IMR-90 (cell line): ENCODE results near the gene HDAC9. TPM values are rescaled to one million over a fixed set of nuclear protein-coding genes. Genes with fewer than 3 reads are reported as not detected.

Experiments
- ATAC-seq: fragments of 200-7000 bp; cut with Tn5 transposase; 2 replicates; pipeline ENCODE4 v1.9.1; 2020; ENCODE audit warnings: low read depth, mild to moderate bottlenecking, moderate library complexity
- BruUV-seq: library from RNA; stranded (reverse); fragments of 400-500 nt; replicated peaks from 2 replicates; lab custom pipeline; 2021; lab: Mats Ljungman, UMichigan
- CTCF ChIA-PET: fragments of 300-600 bp; formaldehyde crosslinking; extraction: SDS; loops from one replicate; lab custom pipeline; 2021; ENCODE audit warnings: antibody characterized with exemption; lab: Yijun Ruan, JAX
- POLR2A ChIA-PET: fragments of 300-600 bp; sonication (Branson Sonifier 250); formaldehyde crosslinking; loops from one replicate; lab custom pipeline; 2022; ENCODE audit warnings: antibody characterized with exemption; ENCODE audit not compliant: unreplicated experiment; lab: Charles Lee
- DNase-seq: peaks from one replicate; pipeline ENCODE4 v3.0.0; 2013
- H2AFZ ChIP-seq: replicated peaks from 2 replicates; pipeline ENCODE3; 2013; ENCODE audit warnings: low read length, mild to moderate bottlenecking; ENCODE audit not compliant: poor library complexity
- H2AK5ac ChIP-seq: 2 replicates; pipeline ENCODE4 v1.6.1; 2013; ENCODE audit warnings: low read depth, low read length, inconsistent platforms
- H2AK9ac ChIP-seq: replicated peaks from 2 replicates; pipeline ENCODE3; 2013; ENCODE audit warnings: mild to moderate bottlenecking, low read depth, low read length, moderate library complexity; ENCODE audit not compliant: poor library complexity
- H2BK120ac ChIP-seq: 2 replicates; pipeline ENCODE4 v1.6.1; 2013; ENCODE audit warnings: low read depth, low read length, inconsistent platforms
- H2BK15ac ChIP-seq: 3 replicates; pipeline ENCODE4 v1.6.1; 2013; ENCODE audit warnings: low read depth, low read length, inconsistent platforms
- H2BK20ac ChIP-seq: 2 replicates; pipeline ENCODE4 v1.6.1; 2013; ENCODE audit warnings: low read depth, mild to moderate bottlenecking, inconsistent platforms, low read length, moderate library complexity
- H2BK5ac ChIP-seq: 2 replicates; pipeline ENCODE4 v1.6.1; 2013; ENCODE audit warnings: mild to moderate bottlenecking, low read depth, low read length, inconsistent platforms; ENCODE audit not compliant: poor library complexity, severe bottlenecking
- H3K14ac ChIP-seq: replicated peaks from 2 replicates; pipeline ENCODE4 v1.6.1; 2013; ENCODE audit warnings: low read depth, low read length, inconsistent platforms
- H3K18ac ChIP-seq: 2 replicates; pipeline ENCODE4 v1.6.1; 2013; ENCODE audit warnings: low read depth, low read length, control low read depth
- H3K23ac ChIP-seq: 2 replicates; pipeline ENCODE4 v1.6.1; 2013; ENCODE audit warnings: low read depth, low read length, inconsistent platforms
- H3K27ac ChIP-seq: 2 replicates; pipeline ENCODE4 v1.5.1; 2013; ENCODE audit warnings: mild to moderate bottlenecking, control low read depth, low read length; ENCODE audit not compliant: insufficient read depth
- H3K27me3 ChIP-seq: 2 replicates; pipeline ENCODE4 v1.6.1; 2013; ENCODE audit warnings: low read length; ENCODE audit not compliant: control insufficient read depth, insufficient read depth
- H3K36me3 ChIP-seq: 2 replicates; pipeline ENCODE4 v1.6.1; 2013; ENCODE audit warnings: low read length, mixed read lengths; ENCODE audit not compliant: control insufficient read depth, insufficient read depth
- H3K4ac ChIP-seq: 2 replicates; pipeline ENCODE4 v1.6.1; 2013; ENCODE audit warnings: low read depth, low read length, inconsistent platforms
- H3K4me1 ChIP-seq: 2 replicates; pipeline ENCODE4 v1.6.1; 2013; ENCODE audit warnings: low read length, mixed read lengths; ENCODE audit not compliant: control insufficient read depth, insufficient read depth
- H3K4me2 ChIP-seq: 2 replicates; pipeline ENCODE4 v1.6.1; 2013; ENCODE audit warnings: low read depth, mild to moderate bottlenecking, control low read depth, low read length, moderate library complexity
- H3K4me3 ChIP-seq: 2 replicates; pipeline ENCODE4 v1.5.1; 2013; ENCODE audit warnings: low read depth, mild to moderate bottlenecking, control low read depth, low read length, moderate library complexity; ENCODE audit not compliant: insufficient read depth
- H3K56ac ChIP-seq: 2 replicates; pipeline ENCODE4 v1.6.1; 2013; ENCODE audit warnings: low read length, inconsistent platforms; ENCODE audit not compliant: insufficient read depth; ENCODE audit errors: extremely low read depth
- H3K79me1 ChIP-seq, 2 experiments: 2 replicates each; pipeline ENCODE4 v1.6.1; 2013; ENCODE audit warnings: low read length in 2 of 2, inconsistent platforms in 1 of 2, low read depth in 1 of 2
- H3K9ac ChIP-seq: 2 replicates; pipeline ENCODE4 v1.6.1; 2013; ENCODE audit warnings: low read depth, low read length, control low read depth
- H3K9me1 ChIP-seq: 2 replicates; pipeline ENCODE4 v1.6.1; 2013; ENCODE audit warnings: low read length, inconsistent platforms; ENCODE audit not compliant: insufficient read depth
- H3K9me3 ChIP-seq: 2 replicates; pipeline ENCODE4 v1.6.1; 2013; ENCODE audit warnings: low read length; ENCODE audit not compliant: control insufficient read depth, insufficient read depth
- H4K20me1 ChIP-seq: 2 replicates; pipeline ENCODE4 v1.6.1; 2013; ENCODE audit warnings: low read length, inconsistent platforms; ENCODE audit not compliant: insufficient read depth
- H4K5ac ChIP-seq: 2 replicates; pipeline ENCODE4 v1.6.1; 2013; ENCODE audit warnings: mild to moderate bottlenecking, low read depth, low read length, control low read depth
- H4K8ac ChIP-seq, 2 experiments: 2 replicates each; pipeline ENCODE4 v1.6.1; 2013; ENCODE audit warnings: low read depth in 2 of 2, low read length in 2 of 2, control low read depth in 1 of 2, inconsistent platforms in 1 of 2
- H4K91ac ChIP-seq: 2 replicates; pipeline ENCODE4 v1.6.1; 2013; ENCODE audit warnings: low read depth, low read length, inconsistent platforms; ENCODE audit not compliant: insufficient read depth
- BHLHE40 ChIP-seq: fragments of 150-350 bp; IDR thresholded peaks from 2 replicates; pipeline ENCODE4 v1.6.1; 2016; ENCODE audit warnings: mild to moderate bottlenecking, low read depth, low read length
- CEBPB ChIP-seq: IDR thresholded peaks from 2 replicates; pipeline ENCODE4 v1.6.1; 2012; ENCODE audit warnings: low read depth, low read length, improper control_type of control experiment
- CHD1 ChIP-seq: IDR thresholded peaks from 2 replicates; pipeline ENCODE4 v1.6.1; 2012; ENCODE audit warnings: low read depth, low read length, improper control_type of control experiment
- FOS ChIP-seq: fragments of 150-350 bp; IDR thresholded peaks from 2 replicates; pipeline ENCODE4 v1.6.1; 2016; ENCODE audit warnings: low read depth, low read length
- MAFK ChIP-seq: IDR thresholded peaks from 2 replicates; pipeline ENCODE4 v1.6.1; 2012; ENCODE audit warnings: low read depth, low read length, improper control_type of control experiment
- MAZ ChIP-seq: IDR thresholded peaks from 2 replicates; pipeline ENCODE4 v1.6.1; 2012; ENCODE audit warnings: low read depth, mild to moderate bottlenecking, low read length, improper control_type of control experiment, moderate library complexity, borderline replicate concordance
- MXI1 ChIP-seq: IDR thresholded peaks from 2 replicates; pipeline ENCODE4 v1.6.1; 2012; ENCODE audit warnings: low read depth, mild to moderate bottlenecking, low read length, moderate library complexity, borderline replicate concordance
- NFE2L2 ChIP-seq: fragments of 150-350 bp; IDR thresholded peaks from 2 replicates; pipeline ENCODE4 v1.6.1; 2016; ENCODE audit warnings: low read depth, mild to moderate bottlenecking, low read length
- POLR2A ChIP-seq: IDR thresholded peaks from 2 replicates; pipeline ENCODE4 v1.6.1; 2012; ENCODE audit warnings: mild to moderate bottlenecking, low read depth, low read length
- RAD21 ChIP-seq: IDR thresholded peaks from 2 replicates; pipeline ENCODE4 v1.6.1; 2012; ENCODE audit warnings: low read length, improper control_type of control experiment
- RCOR1 ChIP-seq: IDR thresholded peaks from 2 replicates; pipeline ENCODE4 v1.6.1; 2012; ENCODE audit warnings: mild to moderate bottlenecking, low read length, improper control_type of control experiment; ENCODE audit not compliant: insufficient replicate concordance
- RFX5 ChIP-seq: IDR thresholded peaks from 2 replicates; pipeline ENCODE4 v1.8.0; 2012; ENCODE audit warnings: low read depth, mild to moderate bottlenecking, low read length, moderate library complexity
- SMC3 ChIP-seq: fragments of 150-350 bp; IDR thresholded peaks from 2 replicates; pipeline ENCODE4 v1.6.1; 2016; ENCODE audit warnings: low read depth, mild to moderate bottlenecking, antibody characterized with exemption, low read length, moderate library complexity
- WGBS, 2 experiments: methylation state at CpG; one replicate each; pipeline versions ENCODE4 v1.1.5 to v1.1.7; 2013; ENCODE audit warnings: missing lambda C conversion rate in 2 of 2; ENCODE audit not compliant: insufficient read length in 1 of 2; ENCODE audit errors: extremely low coverage in 2 of 2; 5-methylcytosine and 5-hydroxymethylcytosine counted together
- dilution Hi-C: fragments of 300-500 bp; cut with HindIII; formaldehyde crosslinking; loops from one replicate; pipeline ENCODE4 v1.14.3; 2018; ENCODE audit warnings: low sequenced_read_pairs; ENCODE audit not compliant: unreplicated experiment
- in situ Hi-C: fragments of 300-500 bp; cut with MboI; formaldehyde crosslinking; loops from 3 replicates; pipeline ENCODE4 v1.14.3; 2019; ENCODE audit warnings: low sequenced_read_pairs, inconsistent platforms, mixed read lengths
- intact Hi-C: fragments of 100-400 bp; cut with micrococcal nuclease; formaldehyde crosslinking; loops from 2 replicates; pipeline ENCODE4 v1.10.0; 2022
- polyA plus RNA-seq, 3 experiments: library from polyadenylated mRNA; depleted of rRNA; stranded (reverse); fragments of >200 nt; gene quantifications; 2 replicates each; pipeline ENCODE4 v1.2.3, GENCODE V29; 2012; ENCODE audit warnings: low replicate concordance in 1 of 3
- total RNA-seq: library from RNA; depleted of rRNA; stranded (reverse); fragments of >200 nt; gene quantifications from 2 replicates; pipeline ENCODE4 v1.2.3, GENCODE V29; 2012
- TF ChIP-seq, protein P1 (sequence below): fragments of 150-350 bp; IDR thresholded peaks from 2 replicates; pipeline ENCODE4 v1.6.1; 2016; ENCODE audit warnings: low read depth, mild to moderate bottlenecking, low read length, moderate library complexity, borderline replicate concordance
- TF ChIP-seq, protein P2 (sequence below): fragments of 150-350 bp; IDR thresholded peaks from 2 replicates; pipeline ENCODE4 v1.6.1; 2017; ENCODE audit warnings: mild to moderate bottlenecking, antibody characterized with exemption, low read length, low read depth
- TF ChIP-seq, protein P3 (sequence below): conservative IDR thresholded peaks from 2 replicates; pipeline ENCODE4 v1.5.1; 2012; ENCODE audit warnings: mild to moderate bottlenecking, low read depth, low read length, improper control_type of control experiment

HDAC9 gene
- total and polyA plus RNA-seq, 2 of the 4 experiments (the other 2 are of a cell fraction), result 4.3 to 24.7 TPM

DNA sequence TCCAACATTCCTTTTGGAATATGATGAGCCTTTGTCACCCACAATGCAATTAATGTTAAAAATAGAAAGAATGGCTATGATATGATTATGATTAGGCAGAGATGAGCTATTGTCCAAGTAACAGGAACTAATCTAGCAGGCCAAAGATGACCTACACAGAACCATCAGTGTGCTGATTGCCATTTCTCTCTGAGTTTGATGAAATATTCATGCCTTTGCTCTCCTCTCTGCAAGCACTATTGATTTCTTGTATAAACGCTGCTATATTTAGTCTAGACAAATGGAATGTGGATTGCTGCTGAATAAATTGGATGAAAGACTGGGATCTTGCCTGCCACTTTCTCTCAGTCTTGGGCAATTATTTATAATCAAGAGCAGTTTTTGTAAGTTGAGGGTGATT, 85.4 kb downstream of the HDAC9 start:
- H3K27ac ChIP-seq, result no peak overlapping the region
- dilution Hi-C loops, result no loop called here
- ATAC-seq, result no peak

More for the DNA sequence above, 85.4 kb downstream of the HDAC9 start:
- H3K4ac ChIP-seq, result no peak overlapping the region
- no peaks in the 10 kb centered on the region for H3K9me1 ChIP-seq
- no peak overlapping the region for H2AK5ac ChIP-seq
- H4K91ac ChIP-seq, result no peak overlapping the region
- H2BK120ac ChIP-seq, result no peak overlapping the region
- no peaks in the 10 kb centered on the region for H3K9me3 ChIP-seq
- no peaks in the 10 kb centered on the region; the same call in 1 of the 2 replicates for H3K4me1 ChIP-seq
- no peaks in the 10 kb centered on the region for H3K27me3 ChIP-seq
- in situ Hi-C loops, result no loop called here
- no peak overlapping the region for H3K4me2 ChIP-seq
- H3K56ac ChIP-seq, result no peak overlapping the region
- no peak overlapping the region for H2BK5ac ChIP-seq
- H3K4me3 ChIP-seq, result no peak overlapping the region
- H2AK9ac ChIP-seq, result no peak overlapping the region
- H4K8ac ChIP-seq, result no peak overlapping the region
- no peak for DNase-seq
- no peak overlapping the region for H2BK20ac ChIP-seq
- H3K79me1 ChIP-seq, result no peaks in the 10 kb centered on the region
- no peak overlapping the region for H2BK15ac ChIP-seq
- H4K5ac ChIP-seq, result no peak overlapping the region
- CTCF ChIA-PET, result no interaction called here
- no peak overlapping the region for H3K9ac ChIP-seq
- no peak overlapping the region for H3K23ac ChIP-seq
- H2AFZ ChIP-seq, result no peak overlapping the region
- H4K20me1 ChIP-seq, result no peaks in the 10 kb centered on the region
- no CpG with 5 or more reads among the region's 1 CpG for WGBS, 2 experiments
- no peaks in the 10 kb centered on the region for H3K36me3 ChIP-seq
- no TSS peak for BruUV-seq
- POLR2A ChIA-PET, result interaction anchor here (0.6 kb wide), 1 partner anchor 61 kb away, joined by 3 read pairs; no protein-coding TSS in a partner anchor
- TF ChIP-seq, protein P1, sequence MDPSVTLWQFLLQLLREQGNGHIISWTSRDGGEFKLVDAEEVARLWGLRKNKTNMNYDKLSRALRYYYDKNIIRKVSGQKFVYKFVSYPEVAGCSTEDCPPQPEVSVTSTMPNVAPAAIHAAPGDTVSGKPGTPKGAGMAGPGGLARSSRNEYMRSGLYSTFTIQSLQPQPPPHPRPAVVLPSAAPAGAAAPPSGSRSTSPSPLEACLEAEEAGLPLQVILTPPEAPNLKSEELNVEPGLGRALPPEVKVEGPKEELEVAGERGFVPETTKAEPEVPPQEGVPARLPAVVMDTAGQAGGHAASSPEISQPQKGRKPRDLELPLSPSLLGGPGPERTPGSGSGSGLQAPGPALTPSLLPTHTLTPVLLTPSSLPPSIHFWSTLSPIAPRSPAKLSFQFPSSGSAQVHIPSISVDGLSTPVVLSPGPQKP, result no peak
- TF ChIP-seq RAD21 (no peak), CEBPB (no peak), CHD1 (no peak), SMC3 (no peak), MAFK (no peak), RFX5 (no peak), FOS (no peak), RCOR1 (no peak), MAZ (no peak), NFE2L2 (no peak), MXI1 (no peak), BHLHE40 (no peak), POLR2A (no peak)
- TF ChIP-seq, protein P2, sequence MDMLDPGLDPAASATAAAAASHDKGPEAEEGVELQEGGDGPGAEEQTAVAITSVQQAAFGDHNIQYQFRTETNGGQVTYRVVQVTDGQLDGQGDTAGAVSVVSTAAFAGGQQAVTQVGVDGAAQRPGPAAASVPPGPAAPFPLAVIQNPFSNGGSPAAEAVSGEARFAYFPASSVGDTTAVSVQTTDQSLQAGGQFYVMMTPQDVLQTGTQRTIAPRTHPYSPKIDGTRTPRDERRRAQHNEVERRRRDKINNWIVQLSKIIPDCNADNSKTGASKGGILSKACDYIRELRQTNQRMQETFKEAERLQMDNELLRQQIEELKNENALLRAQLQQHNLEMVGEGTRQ, result no peak
- TF ChIP-seq, protein P3, sequence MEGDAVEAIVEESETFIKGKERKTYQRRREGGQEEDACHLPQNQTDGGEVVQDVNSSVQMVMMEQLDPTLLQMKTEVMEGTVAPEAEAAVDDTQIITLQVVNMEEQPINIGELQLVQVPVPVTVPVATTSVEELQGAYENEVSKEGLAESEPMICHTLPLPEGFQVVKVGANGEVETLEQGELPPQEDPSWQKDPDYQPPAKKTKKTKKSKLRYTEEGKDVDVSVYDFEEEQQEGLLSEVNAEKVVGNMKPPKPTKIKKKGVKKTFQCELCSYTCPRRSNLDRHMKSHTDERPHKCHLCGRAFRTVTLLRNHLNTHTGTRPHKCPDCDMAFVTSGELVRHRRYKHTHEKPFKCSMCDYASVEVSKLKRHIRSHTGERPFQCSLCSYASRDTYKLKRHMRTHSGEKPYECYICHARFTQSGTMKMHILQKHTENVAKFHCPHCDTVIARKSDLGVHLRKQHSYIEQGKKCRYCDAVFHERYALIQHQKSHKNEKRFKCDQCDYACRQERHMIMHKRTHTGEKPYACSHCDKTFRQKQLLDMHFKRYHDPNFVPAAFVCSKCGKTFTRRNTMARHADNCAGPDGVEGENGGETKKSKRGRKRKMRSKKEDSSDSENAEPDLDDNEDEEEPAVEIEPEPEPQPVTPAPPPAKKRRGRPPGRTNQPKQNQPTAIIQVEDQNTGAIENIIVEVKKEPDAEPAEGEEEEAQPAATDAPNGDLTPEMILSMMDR, result no peak
- intact Hi-C loops, result no loop called here
- H3K14ac ChIP-seq, result no peak overlapping the region
- no peak overlapping the region for H3K18ac ChIP-seq
